HEK293 (cell line): ENCODE results near the gene SMPD3.

Experiments
- GLIS1 ChIP-seq: fragments of 450-650 bp; formaldehyde crosslinking; IDR thresholded peaks from 2 replicates; pipeline ENCODE4 v1.5.1; 2016; ENCODE audit warnings: missing biosample characterization, missing genetic modification characterization
- KLF16 ChIP-seq: fragments of 450-650 bp; formaldehyde crosslinking; IDR thresholded peaks from 2 replicates; pipeline ENCODE4 v1.5.1; 2017; ENCODE audit warnings: missing biosample characterization, missing genetic modification characterization
- KLF9 ChIP-seq: fragments of 450-650 bp; formaldehyde crosslinking; IDR thresholded peaks from 2 replicates; pipeline ENCODE4 v1.5.1; 2016; ENCODE audit warnings: missing biosample characterization, missing genetic modification characterization, low read depth
- PRDM2 ChIP-seq: fragments of 450-650 bp; formaldehyde crosslinking; IDR thresholded peaks from 2 replicates; pipeline ENCODE4 v1.5.1; 2016; ENCODE audit warnings: missing biosample characterization, missing genetic modification characterization, borderline replicate concordance
- WT1 ChIP-seq: fragments of 450-650 bp; formaldehyde crosslinking; IDR thresholded peaks from 2 replicates; pipeline ENCODE4 v1.5.1; 2016; ENCODE audit warnings: missing biosample characterization, missing genetic modification characterization
- ZBTB1 ChIP-seq: fragments of 450-650 bp; formaldehyde crosslinking; IDR thresholded peaks from 2 replicates; pipeline ENCODE4 v1.5.1; 2016; ENCODE audit warnings: missing biosample characterization, missing genetic modification characterization
- ZBTB11 ChIP-seq: fragments of 450-650 bp; formaldehyde crosslinking; conservative IDR thresholded peaks from 2 replicates; pipeline ENCODE4 v1.5.1; 2016; ENCODE audit warnings: low read depth, missing biosample characterization, missing genetic modification characterization
- ZBTB6 ChIP-seq: fragments of 450-650 bp; formaldehyde crosslinking; IDR thresholded peaks from 2 replicates; pipeline ENCODE4 v1.5.1; 2017; ENCODE audit warnings: missing biosample characterization, missing genetic modification characterization
- ZNF121 ChIP-seq: fragments of 450-650 bp; formaldehyde crosslinking; IDR thresholded peaks from 2 replicates; pipeline ENCODE4 v1.5.1; 2016; ENCODE audit warnings: missing biosample characterization, missing genetic modification characterization
- ZNF202 ChIP-seq: fragments of 450-650 bp; formaldehyde crosslinking; IDR thresholded peaks from 2 replicates; pipeline ENCODE4 v1.5.1; 2016; ENCODE audit warnings: missing biosample characterization, missing genetic modification characterization, borderline replicate concordance
- ZNF292 ChIP-seq: fragments of 450-650 bp; formaldehyde crosslinking; IDR thresholded peaks from 2 replicates; pipeline ENCODE4 v1.5.1; 2016; ENCODE audit warnings: low read depth, missing biosample characterization, missing genetic modification characterization, borderline replicate concordance
- ZNF394 ChIP-seq: fragments of 450-650 bp; formaldehyde crosslinking; IDR thresholded peaks from 2 replicates; pipeline ENCODE4 v1.5.1; 2016; ENCODE audit warnings: missing biosample characterization, missing genetic modification characterization, mild to moderate bottlenecking, moderate library complexity, borderline replicate concordance
- ZNF449 ChIP-seq: fragments of 450-650 bp; formaldehyde crosslinking; IDR thresholded peaks from 2 replicates; pipeline ENCODE4 v1.5.1; 2017; ENCODE audit warnings: missing biosample characterization, mild to moderate bottlenecking, missing genetic modification characterization, moderate library complexity
- ZNF48 ChIP-seq: fragments of 450-650 bp; formaldehyde crosslinking; IDR thresholded peaks from 2 replicates; pipeline ENCODE4 v1.5.1; 2016; ENCODE audit warnings: missing biosample characterization, missing genetic modification characterization

Gene SMPD3

GRCh38 chr16:68310774-68311511 is 137.4 kb downstream of the SMPD3 start, which contains the start of the genes PRMT7 and SLC7A6OS (continued):
- TF ChIP-seq ZNF202 (tag by site-specific recombination) = no peak
- TF ChIP-seq KLF9 (tag by site-specific recombination) = peak; percentile 90; the same call in 1 of the 2 replicates
- TF ChIP-seq ZBTB6 (tag by site-specific recombination) = peak; percentile 45; the same call in 1 of the 2 replicates
- TF ChIP-seq WT1 (tag by site-specific recombination) = peak; percentile 18; the same call in 1 of the 2 replicates
- peak; percentile 79 for TF ChIP-seq KLF16 (tag by site-specific recombination)
- no peak for TF ChIP-seq ZNF292
- peak; percentile 93 for TF ChIP-seq ZBTB11 (tag by site-specific recombination)
- no peak for TF ChIP-seq ZNF121 (tag by site-specific recombination)
- no peak for TF ChIP-seq ZBTB1 (tag by site-specific recombination)
- 0 out of 2 replicates have a peak, but pooled peaks have one; percentile 2 for TF ChIP-seq PRDM2
- TF ChIP-seq GLIS1 (tag by site-specific recombination) = 0 out of 2 replicates have a peak, but pooled peaks have one; percentile 19
- no peak; the same call in 1 of the 2 replicates for TF ChIP-seq ZNF394 (tag by site-specific recombination)
- peak; percentile 89 for TF ChIP-seq ZNF449
- no peak for TF ChIP-seq ZNF48
